Small intestine (tissue), 7 donors: Measurements from ENCODE around the gene MUC6. TPM values are rescaled to one million over a fixed set of nuclear protein-coding genes. Genes with fewer than 3 reads are reported as not detected.
A peak's percentile ranks its signal among the peaks of the same experiment; 100 is the strongest.

ENCODE experiments used
- DNase-seq, 2 donors: peaks; one replicate each; pipeline versions ENCODE4 v3.0.0 to v3.0.0-alpha.2; 2013
- FAIRE-seq: peaks from 2 replicates; lab custom pipeline; 2012; peaks lifted over from hg19 to GRCh38; lab: Jason Lieb, UNC
- H3K27ac ChIP-seq, 3 donors: one replicate each; pipeline ENCODE4 v1.5.1; 2013; ENCODE audit warnings: low read length in 2 of 3, mild to moderate bottlenecking in 2 of 3, control low read depth in 1 of 3, inconsistent platforms in 1 of 3, low read depth in 1 of 3, moderate library complexity in 1 of 3
- H3K27me3 ChIP-seq, 3 donors: one replicate each; pipeline ENCODE4 v1.6.1; 2013; ENCODE audit warnings: low read length in 3 of 3, inconsistent platforms in 1 of 3; ENCODE audit not compliant: control insufficient read depth in 3 of 3, insufficient read depth in 3 of 3
- H3K36me3 ChIP-seq, 3 donors: one replicate each; pipeline ENCODE4 v1.6.1; 2013; ENCODE audit warnings: low read length in 3 of 3, inconsistent platforms in 1 of 3, low read depth in 1 of 3, mild to moderate bottlenecking in 1 of 3, moderate library complexity in 1 of 3; ENCODE audit not compliant: control insufficient read depth in 3 of 3, insufficient read depth in 2 of 3
- H3K4me1 ChIP-seq, 3 donors: one replicate each; pipeline ENCODE4 v1.6.1; 2013; ENCODE audit warnings: low read length in 2 of 3, inconsistent platforms in 1 of 3, low read depth in 1 of 3, mild to moderate bottlenecking in 1 of 3, moderate library complexity in 1 of 3; ENCODE audit not compliant: control insufficient read depth in 3 of 3, insufficient read depth in 2 of 3
- H3K4me3 ChIP-seq, 3 donors: one replicate each; pipeline ENCODE4 v1.5.1; 2013; ENCODE audit warnings: low read length in 3 of 3, control low read depth in 1 of 3, inconsistent platforms in 1 of 3, low read depth in 1 of 3, mild to moderate bottlenecking in 1 of 3, moderate library complexity in 1 of 3
- H3K9me3 ChIP-seq, 2 donors: one replicate each; pipeline ENCODE4 v1.6.1; 2013; ENCODE audit warnings: low read depth in 1 of 2, low read length in 1 of 2; ENCODE audit not compliant: control insufficient read depth in 2 of 2, insufficient read depth in 1 of 2
- WGBS, 3 donors: extraction: QIAGEN DNeasy Blood & Tissue Kit; methylation state at CpG; one replicate each; pipeline ENCODE4 v1.1.7; 2013; 5-methylcytosine and 5-hydroxymethylcytosine counted together
- polyA plus RNA-seq, 4 donors: library from polyadenylated mRNA; stranded (reverse) in 3 of 4; unstranded in 1 of 4; fragments of 200-250 nt in 3 of 4; fragments of 120-200 nt in 1 of 4; gene quantifications; one replicate each; pipeline versions ENCODE4 v1.2.1 to v1.2.3, GENCODE V29; 2013
- donor health status: healthy with polysubstance abuse.
- donor health status: control.
- donor health status: control.
- donor health status: Bipolar disorder and iron deficiency.
- donor health status: healthy.

MUC6 gene
- polyA plus RNA-seq, 4 donors: 0.09 to 0.34 (median 0.22) TPM; not detected in 1

DNA sequence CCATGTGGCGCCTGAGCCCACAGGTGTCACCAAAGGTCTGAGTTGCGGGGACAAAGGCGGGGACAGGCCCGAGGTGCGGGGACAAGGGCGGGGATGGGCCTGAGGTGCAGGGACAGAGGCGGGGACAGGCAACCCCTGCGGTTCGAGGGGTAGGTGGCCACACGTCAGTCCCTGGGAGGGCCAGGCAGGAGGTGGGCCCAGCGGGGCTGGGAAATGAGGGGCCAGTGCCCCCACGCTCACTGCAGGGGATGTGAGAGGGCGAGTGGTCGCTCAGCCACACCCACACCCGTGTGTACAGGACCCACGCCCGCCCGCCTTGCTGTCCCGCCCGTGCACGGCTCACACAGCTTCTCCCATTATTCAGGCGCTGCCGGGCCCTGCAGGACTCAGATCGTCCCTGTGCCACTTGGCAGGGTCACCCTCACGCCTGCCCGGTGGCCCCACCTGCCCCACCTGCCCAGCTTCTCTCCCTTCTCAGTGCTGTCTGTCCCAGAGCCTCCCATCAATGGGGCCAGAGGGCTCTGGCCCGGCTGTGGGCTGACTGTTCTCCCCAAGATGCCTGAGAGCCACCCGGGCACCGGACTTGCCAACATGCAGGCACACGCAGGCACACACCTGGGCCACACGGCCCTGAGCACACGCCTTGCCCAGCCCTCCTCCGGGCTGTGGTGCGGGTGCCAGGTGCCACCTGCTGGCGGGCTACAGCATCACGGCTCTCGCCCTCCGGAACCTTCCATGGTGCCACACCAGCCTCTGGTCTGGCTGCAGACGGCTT, 14.2 kb upstream of the MUC6 start:
- peak; percentile 85 for DNase-seq
- Histone ChIP-seq H3K27me3 (peaks cover 0 to 2% (median 0%) of the 10 kb centered on the region in 3 donors), H3K27ac (no peak overlapping the region), H3K9me3 (no peaks in the 10 kb centered on the region), H3K4me1 (peaks cover 0 to 24% (median 2%) of the 10 kb centered on the region in 3 donors), H3K4me3 (no peak overlapping the region), H3K36me3 (no peaks in the 10 kb centered on the region)
- FAIRE-seq: no peak
- WGBS, 3 donors: 12 to 44% (median 34%) methylated on average over 33 to 39 of the region's 39 CpGs

DNA sequence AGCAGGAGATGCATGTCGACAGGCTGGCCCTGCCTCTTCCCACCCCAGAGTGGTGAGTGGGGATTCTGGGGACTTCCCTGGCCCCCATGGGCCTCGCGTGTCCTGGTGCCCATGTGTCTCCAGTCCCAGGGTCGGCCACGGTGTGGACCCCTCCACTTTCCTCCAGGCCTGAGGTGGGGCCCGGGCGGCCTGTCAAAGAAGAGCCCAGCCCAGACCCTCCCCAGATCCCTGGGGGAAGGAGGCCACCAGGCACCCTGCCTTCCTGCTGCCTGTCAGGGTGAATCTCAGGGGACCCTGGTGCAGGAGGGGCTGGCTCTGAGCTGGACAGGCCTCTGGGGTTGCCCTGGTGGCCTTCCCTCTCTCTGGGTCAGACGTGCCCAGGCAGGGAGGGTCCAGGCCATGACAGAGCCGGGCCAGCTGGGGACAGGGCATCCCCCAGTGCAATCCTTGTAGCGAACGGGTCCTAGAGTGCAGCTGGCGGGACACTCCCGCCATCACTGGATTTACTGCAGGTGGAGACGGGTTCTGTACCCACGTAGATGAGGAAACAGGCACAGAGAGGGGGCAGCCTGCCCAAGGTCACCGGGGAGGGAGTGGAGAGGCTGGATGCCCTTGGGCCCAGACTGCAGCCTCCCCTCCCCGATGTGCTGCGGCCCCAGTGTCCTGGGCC, 13.5 kb upstream of the MUC6 start:
- Histone ChIP-seq H3K36me3 (no peaks in the 10 kb centered on the region), H3K4me1 (peaks cover 0 to 20% (median 2%) of the 10 kb centered on the region in 3 donors), H3K9me3 (no peaks in the 10 kb centered on the region), H3K27me3 (peaks cover 0 to 2% (median 0%) of the 10 kb centered on the region in 3 donors), H3K27ac (no peak overlapping the region), H3K4me3 (no peak overlapping the region)
- DNase-seq: no peak
- WGBS, 3 donors: 41 to 73% (median 61%) methylated on average over 18 of the region's 18 CpGs
- no peak for FAIRE-seq

DNA sequence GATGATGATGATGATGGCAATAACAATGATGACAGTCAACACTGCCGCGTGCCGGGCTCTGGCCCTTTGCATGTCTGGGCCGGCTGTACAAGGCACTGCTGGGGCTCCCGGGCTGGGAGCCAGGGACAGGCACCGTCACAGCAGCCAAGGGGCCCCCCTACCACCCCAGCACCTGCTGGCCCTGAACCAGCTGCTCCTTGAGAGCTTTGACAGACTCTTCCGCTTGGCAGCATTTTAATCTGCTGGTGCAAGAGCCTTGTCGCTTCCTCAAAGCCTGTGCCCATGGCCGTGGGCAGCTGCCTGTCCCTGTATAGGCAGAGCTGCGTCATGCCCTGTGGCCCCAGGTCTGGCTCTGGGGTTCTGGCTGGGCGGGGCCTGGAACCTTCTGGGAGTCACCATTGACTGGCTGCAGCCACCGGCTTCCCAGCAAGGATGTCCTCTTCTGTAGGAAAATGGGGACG, 12.9 kb upstream of the MUC6 start:
- Histone ChIP-seq H3K4me3 (no peak overlapping the region), H3K27me3 (peaks cover 0 to 2% (median 0%) of the 10 kb centered on the region in 3 donors), H3K9me3 (no peaks in the 10 kb centered on the region), H3K4me1 (peaks cover 0 to 14% (median under 1%) of the 10 kb centered on the region in 3 donors), H3K36me3 (no peaks in the 10 kb centered on the region), H3K27ac (no peak overlapping the region)
- DNase-seq (no peak), FAIRE-seq (no peak)
- WGBS, 3 donors: 14 to 50% (median 34%) methylated on average over 13 of the region's 13 CpGs

DNA sequence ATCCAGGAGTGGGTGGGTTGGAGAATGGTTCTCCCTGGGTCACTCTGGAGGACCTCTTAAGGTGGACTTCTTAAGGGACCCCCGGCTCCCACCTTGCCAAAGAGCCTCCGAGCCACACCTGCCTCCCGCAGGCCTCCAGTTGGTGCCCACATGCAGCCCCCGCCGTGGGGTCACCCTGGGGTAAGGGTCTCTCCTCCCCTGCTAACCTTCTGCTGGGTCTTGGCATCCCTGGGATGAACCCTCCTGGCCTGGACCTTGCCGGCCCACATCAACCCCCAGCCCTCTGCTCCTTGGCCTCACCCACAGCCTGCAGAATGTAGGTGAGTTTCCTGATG, 12.5 kb upstream of the MUC6 start:
- Histone ChIP-seq H3K36me3 (no peaks in the 10 kb centered on the region), H3K4me1 (peaks cover 0 to 10% (median 0%) of the 10 kb centered on the region in 3 donors), H3K9me3 (no peaks in the 10 kb centered on the region), H3K27me3 (peaks cover 0 to 2% (median 0%) of the 10 kb centered on the region in 3 donors), H3K4me3 (no peak overlapping the region), H3K27ac (no peak overlapping the region)
- no peak for DNase-seq
- no peak for FAIRE-seq
- 60 to 81% (median 60%) methylated on average over 6 of the region's 6 CpGs for WGBS, 3 donors

- Histone ChIP-seq H3K9me3 (no peaks in the 10 kb centered on the region), H3K4me3 (no peak overlapping the region), H3K4me1 (peaks cover 0 to 5% (median 0%) of the 10 kb centered on the region in 3 donors), H3K27ac (no peak overlapping the region), H3K36me3 (no peaks in the 10 kb centered on the region), H3K27me3 (peaks cover 0 to 4% (median 0%) of the 10 kb centered on the region in 3 donors)
- DNase-seq (no peak), FAIRE-seq (no peak)
- 57 to 76% (median 64%) methylated on average over 25 of the region's 25 CpGs for WGBS, 3 donors
Observed at GRCh38 chr11:1048375-1049070, 12.0 kb upstream of the MUC6 start.

- H3K4me1 ChIP-seq: peaks cover 0 to 5% (median 0%) of the 10 kb centered on the region in 3 donors
- WGBS, 3 donors: 50 to 65% (median 55%) methylated on average over 22 of the region's 22 CpGs
- H3K27me3 ChIP-seq: peaks cover 0 to 6% (median 0%) of the 10 kb centered on the region in 3 donors
- no peak for DNase-seq
- no peaks in the 10 kb centered on the region for H3K36me3 ChIP-seq
- no peaks in the 10 kb centered on the region for H3K9me3 ChIP-seq
- H3K4me3 ChIP-seq: no peak overlapping the region
- FAIRE-seq: no peak
- no peak overlapping the region for H3K27ac ChIP-seq
Observed at GRCh38 chr11:1047595-1048156, 11.2 kb upstream of the MUC6 start.

DNA sequence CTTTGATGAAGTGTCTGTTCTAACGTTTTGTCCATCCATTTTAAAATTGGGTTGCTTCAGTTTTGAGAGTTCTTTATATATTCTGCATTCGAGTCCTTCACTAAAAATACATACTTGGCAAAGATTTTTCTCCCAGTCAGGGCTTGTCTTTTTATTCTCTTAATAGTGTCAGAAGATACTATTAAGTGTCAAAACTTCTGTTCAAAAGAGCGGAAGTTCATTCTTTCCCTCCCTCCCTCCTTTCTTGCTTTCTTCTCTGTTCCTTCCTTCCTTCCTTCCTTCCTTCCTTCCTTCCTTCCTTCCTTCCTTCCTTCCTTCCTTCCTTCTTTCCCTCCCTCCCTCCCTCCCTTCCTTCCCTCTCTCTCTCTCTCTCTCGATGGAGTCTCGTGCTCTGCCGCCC, 7.6 kb upstream of the MUC6 start:
- H3K27me3 ChIP-seq: peaks cover 0 to 3% (median 0%) of the 10 kb centered on the region in 3 donors
- WGBS, 3 donors: 78 to 80% (median 79%) methylated on average over 6 of the region's 6 CpGs
- H3K36me3 ChIP-seq: no peaks in the 10 kb centered on the region
- DNase-seq (no peak), FAIRE-seq (no peak)
- no peak overlapping the region for H3K27ac ChIP-seq
- H3K9me3 ChIP-seq: no peaks in the 10 kb centered on the region
- H3K4me3 ChIP-seq: no peak overlapping the region
- H3K4me1 ChIP-seq: peaks cover 0 to 14% (median 0%) of the 10 kb centered on the region in 3 donors

DNA sequence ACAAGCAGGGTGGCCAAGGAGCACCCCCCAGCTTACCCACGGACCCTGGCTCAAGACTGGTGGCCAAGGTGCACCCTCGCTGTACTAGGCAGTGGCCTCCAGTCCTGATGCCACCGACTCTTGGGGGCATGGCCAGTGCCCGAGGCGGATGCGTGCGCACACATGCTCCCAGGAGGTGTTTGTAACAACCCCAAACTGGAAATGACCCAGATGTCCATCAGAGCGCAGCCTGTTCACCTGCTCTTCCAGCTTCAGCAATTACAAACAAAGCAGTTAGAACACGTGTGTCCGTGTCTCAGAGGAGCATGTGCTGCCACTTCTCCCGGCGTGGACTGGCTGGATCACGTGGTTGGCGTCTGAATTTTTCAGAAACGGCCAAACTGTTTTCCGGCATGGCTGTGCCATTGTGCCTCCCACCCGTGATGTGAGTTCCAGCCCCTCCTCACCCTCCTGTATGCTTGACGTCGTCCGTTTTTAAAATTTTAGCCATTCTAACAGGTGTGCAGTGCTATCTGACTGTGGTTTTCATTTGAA, 7.1 kb upstream of the MUC6 start:
- no peaks in the 10 kb centered on the region for H3K9me3 ChIP-seq
- H3K27ac ChIP-seq: no peak overlapping the region
- peaks cover 0 to 3% (median 0%) of the 10 kb centered on the region in 3 donors for H3K27me3 ChIP-seq
- FAIRE-seq (no peak), DNase-seq (no peak)
- WGBS, 3 donors: 79 to 87% (median 82%) methylated on average over 20 of the region's 20 CpGs
- H3K4me3 ChIP-seq: no peak overlapping the region
- H3K4me1 ChIP-seq: peaks cover 0 to 14% (median 0%) of the 10 kb centered on the region in 3 donors
- H3K36me3 ChIP-seq: no peaks in the 10 kb centered on the region
